SK-N-SH treated with all-trans-retinoic acid at 6 μM for 48 hours (cell line): ENCODE results near the gene KIF12.

Experiments
- CREB5 ChIP-seq: fragments of 250-450 bp; sonication (Bioruptor Pico); IDR thresholded peaks from 2 replicates; pipeline ENCODE4 v1.5.1; 2020; ENCODE audit warnings: low read depth, mild to moderate bottlenecking, moderate library complexity
- ISL1 ChIP-seq: fragments of 250-450 bp; sonication (Bioruptor Pico); IDR thresholded peaks from 2 replicates; pipeline ENCODE4 v2.1.2; 2022; ENCODE audit warnings: mild to moderate bottlenecking, moderate library complexity
- SNAI2 ChIP-seq: fragments of 250-450 bp; sonication (Bioruptor Pico); IDR thresholded peaks from 2 replicates; pipeline ENCODE4 v1.5.0; 2020; ENCODE audit warnings: mild to moderate bottlenecking, moderate library complexity
- TSHZ2 ChIP-seq: fragments of 250-450 bp; sonication (Bioruptor Pico); IDR thresholded peaks from 2 replicates; pipeline ENCODE4 v1.5.0; 2020; ENCODE audit warnings: mild to moderate bottlenecking, moderate library complexity
- ZFP3 ChIP-seq: fragments of 250-450 bp; sonication (Bioruptor Pico); IDR thresholded peaks from 2 replicates; pipeline ENCODE4 v1.5.0; 2020; ENCODE audit warnings: mild to moderate bottlenecking, moderate library complexity
- ZNF565 ChIP-seq: fragments of 450-650 bp; formaldehyde crosslinking; conservative IDR thresholded peaks from 2 replicates; pipeline ENCODE4 v1.5.0; 2020; ENCODE audit warnings: low read depth, mild to moderate bottlenecking, moderate library complexity

GRCh38 chr9:114078781-114079156 lies 20.3 kb downstream of the KIF12 start:
- TF ChIP-seq TSHZ2 (CRISPR knock-in tag) (no peak), ISL1 (no peak), ZNF565 (CRISPR knock-in tag) (no peak), CREB5 (CRISPR knock-in tag) (no peak), ZFP3 (CRISPR knock-in tag) (no peak), SNAI2 (CRISPR knock-in tag) (no peak)
